Activated gamma-delta T cell treated with anti-CD3 and anti-CD28 coated beads, Interleukin-2, amount 50 U/mL, for 16 hours (primary cell): ENCODE measurements around the gene PTGR2.
"Not testable (repeated sequence)": the region's sequence is repeated elsewhere in the genome, so short reads cannot be mapped to it uniquely, and the experiment has no call there.

Source experiments
- DNase-seq: peaks from one replicate; pipeline ENCODE4 v3.0.0-alpha.2; 2020; ENCODE audit warnings: low read depth

Gene PTGR2

GRCh38 chr14:73887318-73887616, 35.6 kb downstream of the PTGR2 start:
- DNase-seq: no peak

GRCh38 chr14:73887694-73888459, 36.2 kb downstream of the PTGR2 start:
- no peak for DNase-seq

- no peak for DNase-seq
These were observed 36.8 kb downstream of the PTGR2 start for GRCh38 chr14:73888460-73888725.

GRCh38 chr14:73888971-73889370, 37.3 kb downstream of the PTGR2 start:
- no peak for DNase-seq

- DNase-seq: no peak
These were observed 37.7 kb downstream of the PTGR2 start for GRCh38 chr14:73889376-73889775.

DNA sequence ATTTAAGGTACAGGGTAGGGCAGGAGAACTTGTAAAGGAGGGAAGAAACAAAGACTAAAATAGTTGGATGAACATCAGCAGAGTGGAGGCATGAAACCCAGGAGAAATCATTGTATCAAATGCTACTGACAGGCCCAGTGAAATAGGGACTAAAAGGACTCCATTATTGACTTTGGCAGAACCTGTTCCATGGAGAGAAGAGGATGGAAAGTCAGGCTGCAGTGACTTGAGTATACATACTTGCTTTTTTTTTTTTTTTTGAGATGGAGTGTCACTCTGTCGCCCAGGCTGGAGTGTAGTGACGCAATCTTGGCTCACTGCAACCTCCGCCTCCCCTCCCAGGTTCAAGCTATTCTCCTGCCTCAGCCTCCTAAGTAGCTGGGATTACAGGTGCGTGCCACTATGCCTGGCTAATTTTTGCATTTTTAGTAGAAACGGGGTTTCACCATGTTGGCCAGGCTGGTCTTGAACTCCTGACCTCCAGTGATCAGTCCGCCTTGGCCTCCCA, 42.6 kb downstream of the PTGR2 start:
- not testable (repeated sequence) for DNase-seq

GRCh38 chr14:73895939-73896338, 44.3 kb downstream of the PTGR2 start:
- no peak for DNase-seq

DNA sequence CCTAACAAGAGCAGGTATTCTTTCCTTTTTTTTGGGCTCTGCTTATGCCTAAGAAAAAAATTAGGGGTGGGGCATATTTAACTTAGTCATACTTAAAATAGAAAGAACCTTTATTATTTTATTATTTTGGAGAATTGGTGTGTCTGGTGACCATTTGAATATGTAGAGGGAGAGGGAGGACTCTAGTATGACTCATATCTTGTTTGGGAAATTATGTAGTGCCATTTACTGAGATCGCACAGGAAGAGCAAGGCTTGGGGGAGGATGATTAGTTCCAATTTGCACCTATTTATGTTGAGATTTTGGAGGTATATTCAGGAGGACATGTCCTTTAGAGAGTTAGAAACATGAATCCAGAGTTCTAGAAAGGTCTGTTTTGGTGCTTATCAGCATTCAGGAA, 44.9 kb downstream of the PTGR2 start:
- DNase-seq: no peak

- no peak for DNase-seq
These were observed 51.4 kb downstream of the PTGR2 start for GRCh38 chr14:73903028-73903427.

DNA sequence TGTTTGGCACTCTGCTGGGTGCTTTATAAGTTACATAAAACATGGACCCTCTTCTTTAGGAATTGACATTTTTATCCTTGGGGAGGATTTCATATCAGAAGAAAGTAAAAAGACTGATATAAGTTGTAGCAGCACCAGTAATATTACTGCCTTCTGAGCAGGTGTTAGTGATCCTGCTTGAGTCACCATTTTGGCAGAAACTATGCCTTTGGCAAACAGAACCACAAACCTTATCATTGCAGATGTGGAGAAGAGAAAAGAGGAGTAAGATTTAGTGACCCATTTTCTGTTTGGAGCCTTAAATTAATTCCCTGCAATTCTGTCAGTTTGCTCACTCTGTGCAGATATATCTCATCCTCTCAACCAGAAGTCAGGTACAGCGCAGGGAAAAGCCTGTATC, 58.0 kb downstream of the PTGR2 start:
- DNase-seq: no peak

DNA sequence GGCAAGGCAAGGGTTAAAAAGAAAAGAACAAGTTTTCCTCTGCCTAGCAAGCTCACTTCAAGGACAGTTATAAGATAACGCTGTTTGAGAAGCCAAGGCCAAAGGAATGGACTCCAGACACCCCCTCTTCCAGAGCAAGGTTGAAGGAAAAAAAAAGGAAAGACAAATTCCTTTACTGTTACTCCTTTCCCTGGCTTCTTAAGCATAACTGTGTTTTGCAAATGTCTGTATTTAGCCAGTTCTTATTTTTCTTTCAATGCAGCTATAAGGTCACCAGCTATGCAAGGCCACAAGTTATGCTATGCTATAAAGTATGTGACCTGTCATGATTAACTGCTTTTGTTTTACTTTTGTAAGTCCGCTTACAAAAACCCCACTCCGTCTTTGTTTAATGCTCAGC, 61.6 kb downstream of the PTGR2 start:
- no peak for DNase-seq

DNA sequence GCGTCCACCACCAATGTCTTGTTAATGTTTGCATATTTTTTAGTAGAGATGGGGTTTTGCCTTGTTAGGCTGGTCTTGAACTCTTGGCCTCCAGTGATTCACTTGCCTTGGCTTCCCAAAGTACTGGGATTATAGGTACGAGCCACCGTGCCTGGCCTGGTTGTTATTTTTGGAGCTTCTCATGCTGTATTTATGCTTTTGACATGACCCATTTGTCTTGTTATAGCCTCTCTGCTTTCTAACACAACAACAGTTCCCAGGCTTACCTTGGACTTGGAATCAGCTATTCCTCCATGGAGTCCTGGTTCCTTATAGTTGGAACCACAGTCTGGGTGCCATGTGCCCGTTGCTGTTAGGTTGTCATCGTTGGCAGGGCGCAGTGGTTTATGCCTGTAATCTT, 64.7 kb downstream of the PTGR2 start:
- DNase-seq: no peak

- DNase-seq: not testable (repeated sequence)
These were observed 67.8 kb downstream of the PTGR2 start for GRCh38 chr14:73919457-73919856.

DNA sequence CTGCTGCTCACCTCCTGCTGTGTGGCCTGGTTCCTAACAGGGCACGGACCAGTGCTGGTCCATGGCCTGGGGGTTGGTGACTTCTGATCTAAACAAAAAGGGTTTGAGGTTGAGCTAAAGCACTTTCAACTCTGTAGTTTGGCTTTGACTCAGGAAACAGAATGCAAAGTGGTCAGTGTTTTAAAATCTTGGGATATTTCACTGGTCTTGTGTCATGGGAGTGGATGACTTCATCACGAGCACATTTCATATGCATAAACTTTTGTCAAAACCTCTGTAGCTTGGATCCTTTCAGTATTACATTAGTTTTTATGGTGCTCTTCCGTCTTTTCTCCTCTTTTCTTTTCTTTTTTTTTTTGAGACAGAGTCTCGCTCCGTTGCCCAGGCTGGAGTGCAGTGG, 72.7 kb downstream of the PTGR2 start:
- DNase-seq: no peak
